ENCODE data around the gene MIAT. TPM values are rescaled to one million over a fixed set of nuclear protein-coding genes. Genes with fewer than 3 reads are reported as not detected.

Gene MIAT
- total RNA-seq, 4 donors from 2014 or later: 0.42 to 1.5 (median 0.62) TPM

DNA sequence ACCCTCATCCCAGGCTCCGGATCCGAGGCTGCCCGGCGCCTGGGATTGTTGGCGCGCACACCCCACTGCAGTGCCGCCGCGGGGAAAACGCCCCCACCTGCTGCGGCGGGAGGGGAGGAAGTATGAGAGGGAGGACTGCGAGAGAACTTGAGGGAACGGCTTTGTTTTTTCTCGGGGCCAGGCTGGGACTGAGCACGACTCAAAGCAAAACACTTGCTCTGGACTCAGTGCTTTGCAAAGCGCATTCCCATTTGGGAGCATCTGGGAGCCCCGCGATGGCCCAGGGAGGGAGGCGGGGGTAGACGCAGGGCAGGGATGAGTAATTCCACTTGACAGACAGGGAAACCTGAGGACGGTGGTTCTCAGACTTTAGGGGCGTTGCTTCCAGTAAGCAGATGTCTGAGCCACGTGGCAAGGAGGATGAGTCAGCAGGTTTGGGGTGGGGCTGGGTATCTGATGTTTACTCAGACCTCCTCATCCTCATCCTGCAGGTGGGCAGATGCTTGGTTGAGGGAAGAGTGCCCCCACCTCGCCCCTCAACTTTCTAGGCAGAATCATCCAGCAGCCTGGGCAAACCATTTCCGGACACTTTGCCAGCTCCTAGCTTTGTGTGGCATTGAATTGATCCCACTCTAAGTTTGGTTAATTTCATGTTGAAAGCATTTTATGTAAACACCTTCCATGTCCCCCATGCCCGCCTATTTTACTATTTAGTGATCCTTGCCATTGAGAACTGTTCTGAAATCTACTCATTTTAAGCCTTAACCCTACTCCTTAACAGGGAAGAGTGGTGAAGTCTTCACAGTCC lies 1.5 kb downstream of the MIAT start:
- DNase-seq (ENCODE audit: low spot score in 2 of 2): peak in 1 of 2 donors; percentile 16
- H3K27me3 ChIP-seq: peaks cover 6 to 87% of the 10 kb centered on the region in 2 donors
- no peaks in the 10 kb centered on the region for H3K9me3 ChIP-seq
- H3K27ac ChIP-seq: peak overlapping the region in 1 of 4 donors; percentile 14
- peaks cover 0 to 25% (median 19%) of the 10 kb centered on the region in 4 donors for H3K4me1 ChIP-seq
- H3K4me3 ChIP-seq: peak overlapping the region in 3 of 4 donors; percentile 2 to 38 (median 17)
- TF ChIP-seq POLR2A (IDR thresholded peaks at IDR 0.05) (no peak), EP300 (IDR thresholded peaks at IDR 0.05) (no peak)
- TF ChIP-seq, protein P1, sequence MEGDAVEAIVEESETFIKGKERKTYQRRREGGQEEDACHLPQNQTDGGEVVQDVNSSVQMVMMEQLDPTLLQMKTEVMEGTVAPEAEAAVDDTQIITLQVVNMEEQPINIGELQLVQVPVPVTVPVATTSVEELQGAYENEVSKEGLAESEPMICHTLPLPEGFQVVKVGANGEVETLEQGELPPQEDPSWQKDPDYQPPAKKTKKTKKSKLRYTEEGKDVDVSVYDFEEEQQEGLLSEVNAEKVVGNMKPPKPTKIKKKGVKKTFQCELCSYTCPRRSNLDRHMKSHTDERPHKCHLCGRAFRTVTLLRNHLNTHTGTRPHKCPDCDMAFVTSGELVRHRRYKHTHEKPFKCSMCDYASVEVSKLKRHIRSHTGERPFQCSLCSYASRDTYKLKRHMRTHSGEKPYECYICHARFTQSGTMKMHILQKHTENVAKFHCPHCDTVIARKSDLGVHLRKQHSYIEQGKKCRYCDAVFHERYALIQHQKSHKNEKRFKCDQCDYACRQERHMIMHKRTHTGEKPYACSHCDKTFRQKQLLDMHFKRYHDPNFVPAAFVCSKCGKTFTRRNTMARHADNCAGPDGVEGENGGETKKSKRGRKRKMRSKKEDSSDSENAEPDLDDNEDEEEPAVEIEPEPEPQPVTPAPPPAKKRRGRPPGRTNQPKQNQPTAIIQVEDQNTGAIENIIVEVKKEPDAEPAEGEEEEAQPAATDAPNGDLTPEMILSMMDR (IDR thresholded peaks at IDR 0.05): no peak
- WGBS, 2 donors: 5 to 6% methylated on average over 25 to 27 of the region's 27 CpGs
- no peaks in the 10 kb centered on the region for H3K36me3 ChIP-seq

DNA sequence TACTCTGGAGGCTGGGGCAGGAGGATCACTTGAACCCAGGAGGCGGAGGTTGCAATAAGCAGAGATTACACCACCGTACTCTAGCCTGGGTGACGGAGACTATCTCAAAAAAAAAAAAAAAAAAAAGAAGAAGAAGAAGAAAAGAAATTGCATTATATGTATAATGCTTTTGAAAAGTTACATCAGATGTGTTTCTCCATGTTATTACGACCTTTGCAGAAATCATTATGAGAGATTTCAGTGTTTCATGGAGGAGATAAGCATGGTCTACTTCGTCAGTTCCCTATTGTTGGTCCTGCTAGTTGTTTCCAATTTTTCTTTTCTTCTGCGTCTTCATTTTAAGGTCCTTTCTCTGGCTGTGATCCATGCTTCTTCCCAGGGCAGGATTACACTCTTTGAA lies 3.0 kb downstream of the MIAT start:
- H3K4me1 ChIP-seq: peaks cover 0 to 25% (median 19%) of the 10 kb centered on the region in 4 donors
- 69 to 79% methylated on average over 6 of the region's 6 CpGs for WGBS, 2 donors

DNA sequence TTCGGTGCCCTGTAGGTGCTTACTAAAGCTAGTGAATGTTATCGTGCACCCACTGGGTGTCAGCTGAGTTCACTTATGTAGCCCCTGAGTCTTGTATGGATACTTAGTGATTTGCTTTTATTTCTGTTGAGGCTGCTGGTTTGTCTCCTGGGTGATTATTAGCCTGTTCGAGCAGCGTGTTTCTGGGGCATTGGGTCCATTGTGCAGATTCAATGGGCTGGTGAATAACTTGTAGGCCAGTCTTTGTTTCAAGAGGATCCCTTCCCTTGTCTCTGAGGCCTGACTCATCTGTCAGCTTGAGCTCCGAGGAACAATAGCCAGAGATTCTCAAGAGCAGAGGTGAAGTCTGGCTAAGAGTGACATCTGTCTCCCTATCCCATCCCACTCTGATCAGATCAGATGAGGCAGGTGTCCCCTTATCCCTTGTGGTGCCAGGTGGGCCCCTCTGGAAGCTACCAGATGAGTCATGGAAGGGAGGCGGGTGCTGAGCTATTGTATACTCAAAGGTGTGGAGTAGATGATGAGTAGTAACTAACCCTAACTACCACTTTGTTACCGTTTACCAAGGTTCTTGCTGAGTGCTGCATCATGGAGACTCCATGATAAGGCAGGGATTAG lies 3.7 kb downstream of the MIAT start:
- no peak overlapping the region for H3K4me3 ChIP-seq
- no peak overlapping the region for H3K27ac ChIP-seq
- TF ChIP-seq EP300 (IDR thresholded peaks at IDR 0.05) (no peak), POLR2A (IDR thresholded peaks at IDR 0.05) (no peak)
- TF ChIP-seq, protein P1 (IDR thresholded peaks at IDR 0.05): no peak
- no peaks in the 10 kb centered on the region for H3K36me3 ChIP-seq
- 71% methylated on average over 7 of the region's 7 CpGs for WGBS, 2 donors
- H3K4me1 ChIP-seq: peaks cover 0 to 25% (median 19%) of the 10 kb centered on the region in 4 donors
- no peak for DNase-seq (ENCODE audit: low spot score in 2 of 2)
- H3K27me3 ChIP-seq: peaks cover 6 to 92% of the 10 kb centered on the region in 2 donors
- H3K9me3 ChIP-seq: no peaks in the 10 kb centered on the region

More for the DNA sequence above, 3.0 kb downstream of the MIAT start:
- Histone ChIP-seq H3K4me3 (no peak overlapping the region), H3K27me3 (peaks cover 6 to 96% of the 10 kb centered on the region in 2 donors), H3K27ac (no peak overlapping the region), H3K36me3 (no peaks in the 10 kb centered on the region), H3K9me3 (no peaks in the 10 kb centered on the region)
- no peak for TF ChIP-seq EP300 (IDR thresholded peaks at IDR 0.05)
- TF ChIP-seq, protein P1 (IDR thresholded peaks at IDR 0.05): no peak
- no peak for TF ChIP-seq POLR2A (IDR thresholded peaks at IDR 0.05)
- DNase-seq (ENCODE audit: low spot score in 2 of 2): no peak

DNA sequence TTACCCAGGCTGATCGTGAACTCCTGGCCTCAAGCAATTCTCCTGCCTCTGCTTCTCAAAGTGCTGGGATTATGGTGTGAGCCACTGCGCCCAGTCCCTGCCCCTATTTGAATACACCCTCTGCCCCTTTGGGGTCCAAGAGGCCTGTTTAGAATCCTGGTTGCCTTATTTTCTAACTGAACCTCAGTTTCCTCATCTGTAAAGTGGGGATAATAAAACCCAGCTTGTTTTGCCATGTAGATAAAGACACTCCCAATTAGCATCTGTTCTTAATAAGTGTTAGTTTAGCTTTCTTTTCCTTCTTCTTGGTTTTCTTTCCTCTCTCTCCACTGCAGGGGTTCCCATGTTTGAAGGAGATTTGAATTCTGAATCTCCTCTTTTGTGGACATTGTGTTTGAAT lies 4.8 kb downstream of the MIAT start:
- WGBS, 2 donors: 89 to 100% methylated on average over 2 of the region's 2 CpGs
- no peak for DNase-seq (ENCODE audit: low spot score in 2 of 2)
- H3K4me1 ChIP-seq: peaks cover 0 to 21% (median 16%) of the 10 kb centered on the region in 4 donors
- H3K9me3 ChIP-seq: no peaks in the 10 kb centered on the region
- no peaks in the 10 kb centered on the region for H3K36me3 ChIP-seq
- TF ChIP-seq, protein P1 (IDR thresholded peaks at IDR 0.05): no peak
- TF ChIP-seq EP300 (IDR thresholded peaks at IDR 0.05) (no peak), POLR2A (IDR thresholded peaks at IDR 0.05) (no peak)
- no peak overlapping the region for H3K27ac ChIP-seq
- H3K4me3 ChIP-seq: no peak overlapping the region
- peaks cover 6 to 92% of the 10 kb centered on the region in 2 donors for H3K27me3 ChIP-seq

Measured in tibial nerve (tissue), 4 donors.